Measurements from ENCODE around the gene GPSM1. TPM values are rescaled to one million over a fixed set of nuclear protein-coding genes. Genes with fewer than 3 reads are reported as not detected.

Gene GPSM1
- total RNA-seq, 6 experiments from 2014 or later, result 1.3 to 4.8 (median 4.1) TPM

GRCh38 chr9:136338511-136338910, 11.2 kb downstream of the GPSM1 start:
- ATAC-seq, result no peak

GRCh38 chr9:136339173-136339957, 12.0 kb downstream of the GPSM1 start:
- TF ChIP-seq CTCF (IDR thresholded peaks at IDR 0.05), result peak; percentile 92 to 98 (median 94)
- no peak for TF ChIP-seq POLR2A (IDR thresholded peaks at IDR 0.05)
- 20% methylated on average over 13 of the region's 32 CpGs for WGBS (ENCODE audit: insufficient coverage, low coverage, low lambda C conversion rate, missing lambda C conversion rate)
- intact Hi-C loops (cut with DNase I), result no loop called here

More at GRCh38 chr9:136338511-136338910, 11.2 kb downstream of the GPSM1 start:
- intact Hi-C loops (cut with DNase I), result no loop called here
- Histone ChIP-seq H3K4me3 (no peak overlapping the region), H3K4me1 (no peaks in the 10 kb centered on the region), H3K27me3 (no peaks in the 10 kb centered on the region), H3K27ac (no peak overlapping the region), H3K36me3 (no peaks in the 10 kb centered on the region), H3K9me3 (no peaks in the 10 kb centered on the region)
- no peak for TF ChIP-seq CTCF (IDR thresholded peaks at IDR 0.05)
- no peak for TF ChIP-seq POLR2A (IDR thresholded peaks at IDR 0.05)
- no peak for DNase-seq
- WGBS (ENCODE audit: insufficient coverage, low coverage, low lambda C conversion rate, missing lambda C conversion rate), result 40% methylated on average over 1 of the region's 25 CpGs

GRCh38 chr9:136339958-136340310, 12.6 kb downstream of the GPSM1 start:
- WGBS (ENCODE audit: insufficient coverage, low coverage, low lambda C conversion rate, missing lambda C conversion rate), result 80% methylated on average over 1 of the region's 12 CpGs
- DNase-seq, result no peak
- Histone ChIP-seq H3K36me3 (no peaks in the 10 kb centered on the region), H3K4me3 (no peak overlapping the region), H3K27ac (no peak overlapping the region), H3K9me3 (no peaks in the 10 kb centered on the region), H3K4me1 (no peaks in the 10 kb centered on the region), H3K27me3 (no peaks in the 10 kb centered on the region)
- TF ChIP-seq CTCF (IDR thresholded peaks at IDR 0.05) (no peak), POLR2A (IDR thresholded peaks at IDR 0.05) (no peak)
- ATAC-seq, result no peak
- intact Hi-C loops (cut with DNase I), result loop anchor here in 1 of 2 donors (10.0 kb wide), 1 partner anchor 305 kb away; no protein-coding TSS in a partner anchor

More at GRCh38 chr9:136339173-136339957, 12.0 kb downstream of the GPSM1 start:
- Histone ChIP-seq H3K4me1 (no peaks in the 10 kb centered on the region), H3K9me3 (no peaks in the 10 kb centered on the region), H3K27me3 (no peaks in the 10 kb centered on the region), H3K4me3 (no peak overlapping the region), H3K36me3 (no peaks in the 10 kb centered on the region), H3K27ac (no peak overlapping the region)
- DNase-seq (peak; percentile 83 to 85 (median 85)), ATAC-seq (peak; percentile 78 to 91 (median 84))

GRCh38 chr9:136340356-136341041, 13.2 kb downstream of the GPSM1 start:
- H3K27ac ChIP-seq, result no peak overlapping the region
- TF ChIP-seq POLR2A (IDR thresholded peaks at IDR 0.05), result no peak
- TF ChIP-seq CTCF (IDR thresholded peaks at IDR 0.05), result no peak
- intact Hi-C loops (cut with DNase I), result loop anchor here in 1 of 2 donors (10.0 kb wide), 1 partner anchor 304 kb away; no protein-coding TSS in a partner anchor
- no peak for ATAC-seq
- H3K4me1 ChIP-seq, result no peaks in the 10 kb centered on the region
- H3K9me3 ChIP-seq, result no peaks in the 10 kb centered on the region
- DNase-seq, result no peak
- WGBS (ENCODE audit: insufficient coverage, low coverage, low lambda C conversion rate, missing lambda C conversion rate), result 100% methylated on average over 1 of the region's 28 CpGs
- no peaks in the 10 kb centered on the region for H3K36me3 ChIP-seq
- no peaks in the 10 kb centered on the region for H3K27me3 ChIP-seq
- H3K4me3 ChIP-seq, result no peak overlapping the region
